ENCODE measurements around the gene FAM219B.

The FAM219B gene

GRCh38 chr15:74855857-74856256, 50.8 kb downstream of the FAM219B start:
- H3K4me3 Mint-ChIP-seq: no peak overlapping the region
- no peaks in the 10 kb centered on the region for H3K27me3 Mint-ChIP-seq
- ATAC-seq (no peak), DNase-seq (no peak)
- peaks cover 34% of the 10 kb centered on the region for H3K4me1 Mint-ChIP-seq
- H3K27ac Mint-ChIP-seq: no peak overlapping the region
- H3K36me3 Mint-ChIP-seq (ENCODE audit: low read depth): peaks cover 1% of the 10 kb centered on the region
- H3K9me3 Mint-ChIP-seq: no peaks in the 10 kb centered on the region

GRCh38 chr15:74854453-74855022, 52.1 kb downstream of the FAM219B start:
- Mint-ChIP-seq H3K4me3 (no peak overlapping the region), H3K9me3 (no peaks in the 10 kb centered on the region), H3K27me3 (no peaks in the 10 kb centered on the region), H3K4me1 (peaks cover 29% of the 10 kb centered on the region), H3K27ac (no peak overlapping the region), H3K36me3 (ENCODE audit: low read depth) (peaks cover 3% of the 10 kb centered on the region)
- ATAC-seq (no peak), DNase-seq (no peak)

- no peak for DNase-seq
- Mint-ChIP-seq H3K36me3 (ENCODE audit: low read depth) (peaks cover 6% of the 10 kb centered on the region), H3K27me3 (no peaks in the 10 kb centered on the region), H3K4me1 (peaks cover 4% of the 10 kb centered on the region), H3K9me3 (no peaks in the 10 kb centered on the region), H3K4me3 (no peak overlapping the region), H3K27ac (no peak overlapping the region)
- no peak for ATAC-seq
Observed at GRCh38 chr15:74851960-74852359, 54.7 kb downstream of the FAM219B start.

- H3K4me3 Mint-ChIP-seq: no peak overlapping the region
- H3K27ac Mint-ChIP-seq: no peak overlapping the region
- ATAC-seq (no peak), DNase-seq (no peak)
- no peaks in the 10 kb centered on the region for H3K27me3 Mint-ChIP-seq
- peaks cover 8% of the 10 kb centered on the region for H3K4me1 Mint-ChIP-seq
- peaks cover 6% of the 10 kb centered on the region for H3K36me3 Mint-ChIP-seq (ENCODE audit: low read depth)
- no peaks in the 10 kb centered on the region for H3K9me3 Mint-ChIP-seq
Observed at GRCh38 chr15:74850393-74850792, 56.3 kb downstream of the FAM219B start.
